Inflammatory macrophage treated with lipopolysaccharide for 1 hour (primary cell): ENCODE data around the gene SFXN3.

Source experiments
- DNase-seq, 2 donors: peaks; one replicate each; pipeline ENCODE4 v3.0.0-alpha.2; 2020 to 2022

Gene SFXN3

GRCh38 chr10:101080933-101081931, 50.2 kb downstream of the SFXN3 start:
- DNase-seq = no peak

DNA sequence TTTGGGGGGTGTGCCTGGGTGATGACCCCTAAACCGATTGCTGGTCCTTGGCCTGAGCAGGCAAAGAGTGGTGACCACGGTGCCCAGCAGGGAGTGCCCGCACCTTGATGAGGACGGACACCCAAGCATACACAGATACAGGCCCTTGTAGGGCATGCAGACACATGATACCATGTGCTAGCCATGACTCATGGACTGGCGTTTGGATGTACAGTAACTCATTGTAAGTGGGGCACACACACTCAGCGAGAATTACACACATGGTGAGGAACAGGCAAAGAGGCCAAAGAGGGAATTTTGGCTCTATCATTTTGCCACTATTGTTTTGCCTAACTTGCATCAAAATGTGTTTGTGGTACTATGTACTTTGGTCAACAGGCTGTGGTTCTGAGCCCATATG, 54.8 kb downstream of the SFXN3 start:
- DNase-seq = no peak

DNA sequence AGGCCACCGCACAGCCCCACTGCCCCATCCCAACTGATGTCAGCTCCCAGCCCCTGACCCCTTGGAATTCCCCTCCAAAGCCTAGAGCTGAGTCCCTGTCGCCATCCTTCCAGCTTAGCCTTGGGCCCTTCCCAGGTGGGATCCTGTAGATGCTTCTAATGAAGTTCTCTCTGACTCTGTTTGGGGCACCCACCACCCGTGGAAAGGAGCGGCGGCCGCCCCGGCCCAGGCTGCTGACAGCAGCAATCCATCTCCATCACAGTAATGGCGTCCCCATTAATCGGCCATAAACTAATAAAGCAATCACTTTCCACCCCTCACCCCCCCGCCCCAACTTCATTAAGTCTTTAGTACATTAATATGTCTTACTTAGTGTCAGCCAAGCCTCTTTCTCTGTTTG, 56.3 kb downstream of the SFXN3 start:
- DNase-seq = no peak

- DNase-seq = no peak
Measured at GRCh38 chr10:101087965-101088364, 56.9 kb downstream of the SFXN3 start.

GRCh38 chr10:101089520-101090299, 58.7 kb downstream of the SFXN3 start:
- DNase-seq = no peak

GRCh38 chr10:101090597-101090996, 59.6 kb downstream of the SFXN3 start:
- DNase-seq = no peak
